GM19328 (cell line): ENCODE measurements around the gene ANKRD53.

Experiments used
- ATAC-seq: cut with Tn5 transposase; IDR thresholded peaks from one replicate; pipeline ENCODE4 v1.9.1; 2021; ENCODE audit warnings: mild to moderate bottlenecking, moderate library complexity; ENCODE audit not compliant: unreplicated experiment

ANKRD53 gene, protein sequence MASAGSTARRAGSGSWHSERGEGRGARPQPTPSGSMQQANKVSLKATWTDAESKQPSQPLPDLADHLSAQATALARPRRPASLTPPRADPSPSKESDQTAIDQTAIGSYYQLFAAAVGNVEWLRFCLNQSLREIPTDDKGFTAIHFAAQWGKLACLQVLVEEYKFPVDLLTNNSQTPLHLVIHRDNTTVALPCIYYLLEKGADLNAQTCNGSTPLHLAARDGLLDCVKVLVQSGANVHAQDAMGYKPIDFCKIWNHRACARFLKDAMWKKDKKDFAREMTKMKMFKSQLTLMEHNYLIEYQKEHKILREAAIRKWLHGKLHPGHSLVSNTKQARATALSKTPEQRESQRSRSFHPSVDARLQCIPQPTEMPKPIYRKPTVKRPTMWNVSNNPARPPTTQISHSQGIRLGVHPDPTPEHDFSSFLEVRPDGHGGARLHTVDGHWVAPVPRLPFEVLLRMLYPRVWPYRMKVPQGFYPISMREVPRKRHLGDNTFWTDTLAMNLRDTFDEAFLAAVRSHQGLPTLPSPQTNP

GRCh38 chr2:70978341-70979179 lies at the start of gene ANKRD53:
Gene ANKRD53 (plus strand): TSS chr2:70978630. CDS start chr2:70978646, 16 bp downstream.
- ATAC-seq = no peak

DNA sequence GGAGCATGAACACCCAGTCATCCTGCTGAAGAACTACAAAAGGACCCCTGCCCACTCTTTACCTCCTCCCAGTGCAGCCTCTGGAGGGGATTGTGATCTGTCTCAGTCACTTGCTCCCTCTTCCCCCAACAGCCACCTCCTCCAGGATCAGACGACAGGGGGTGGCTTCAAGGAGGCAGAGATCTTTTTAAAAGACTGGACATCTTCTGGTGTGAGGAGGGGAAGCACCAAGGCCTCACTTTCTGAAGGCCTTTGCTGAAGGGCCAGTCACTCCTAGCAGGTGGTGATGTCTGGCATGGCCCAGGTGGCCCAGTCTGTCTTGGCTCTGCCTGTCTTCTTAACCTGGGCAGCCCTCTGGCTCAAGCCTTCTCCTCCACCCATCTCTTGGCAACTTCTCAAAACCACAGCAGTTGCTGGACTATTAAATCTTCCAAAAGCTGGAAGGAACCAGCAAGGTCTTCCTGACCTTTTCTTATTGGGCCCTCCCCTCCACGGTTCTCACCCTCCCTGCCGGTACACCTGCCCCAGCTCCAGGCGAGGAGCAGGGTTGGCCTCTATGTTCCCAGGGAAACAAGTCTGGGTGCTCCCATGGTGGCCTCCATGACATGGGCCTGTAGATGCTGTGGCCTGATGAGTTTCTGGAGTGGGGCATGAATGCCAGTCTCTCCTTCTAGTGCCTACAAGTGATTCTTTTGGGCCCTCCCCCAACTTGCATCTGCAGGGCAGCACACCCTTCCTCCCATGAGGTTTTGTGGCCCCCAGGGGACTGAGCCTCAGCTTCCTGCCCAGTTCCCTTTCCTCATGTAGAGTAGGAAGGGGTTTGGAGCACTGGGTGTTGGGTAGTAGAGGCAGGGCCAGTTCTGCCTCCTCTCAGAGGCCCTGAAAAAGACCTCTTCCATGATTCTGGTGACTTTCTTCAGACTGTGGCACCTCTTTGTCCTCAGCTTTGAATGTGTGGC lies 47.8 kb upstream of the ANKRD53 start:
- ATAC-seq = no peak

GRCh38 chr2:70931376-70932000 lies 46.9 kb upstream of the ANKRD53 start:
- no peak for ATAC-seq

- no peak for ATAC-seq
Observed at GRCh38 chr2:70932631-70933230, 45.7 kb upstream of the ANKRD53 start.

GRCh38 chr2:70934981-70935380 lies 43.4 kb upstream of the ANKRD53 start:
- no peak for ATAC-seq

DNA sequence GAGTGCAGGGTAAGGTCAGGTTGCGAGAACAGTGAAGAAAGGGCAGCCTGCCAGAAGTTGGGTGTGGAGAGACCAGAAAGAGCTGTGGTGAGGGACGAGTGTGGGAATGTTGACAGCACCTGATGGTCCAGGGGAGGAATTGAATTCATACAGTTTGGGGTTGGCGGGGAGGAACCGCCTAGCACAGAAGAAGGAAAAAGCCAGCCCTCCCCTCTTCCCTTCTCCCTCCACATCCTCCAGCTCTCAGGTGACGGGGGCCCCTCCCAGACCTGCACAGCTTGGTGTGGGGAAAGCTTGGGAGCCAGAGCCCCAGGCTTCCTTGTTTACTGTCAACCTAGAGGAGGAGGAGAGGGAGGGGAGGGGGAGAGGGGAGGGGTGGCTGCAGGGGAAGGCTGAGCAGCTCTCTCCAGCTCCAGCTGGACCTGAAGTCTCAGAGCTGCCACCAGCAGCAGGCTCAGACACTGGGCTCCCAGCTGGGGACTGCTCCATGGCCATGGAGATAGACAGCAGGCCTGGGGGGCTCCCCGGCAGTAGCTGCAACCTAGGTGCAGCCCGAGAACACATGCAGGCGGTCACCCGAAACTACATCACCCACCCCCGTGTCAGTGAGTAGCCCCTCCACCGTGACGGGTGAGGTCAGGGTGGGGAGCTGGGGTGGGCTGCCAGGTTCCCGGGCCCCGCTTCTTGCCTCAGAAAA lies 42.8 kb upstream of the ANKRD53 start, which contains the start of gene ATP6V1B1:
Gene ATP6V1B1 (plus strand): TSS at position 433 of the 697 bp plus-strand sequence. CDS start 55 bp downstream, at position 488.
- ATAC-seq = no peak

DNA sequence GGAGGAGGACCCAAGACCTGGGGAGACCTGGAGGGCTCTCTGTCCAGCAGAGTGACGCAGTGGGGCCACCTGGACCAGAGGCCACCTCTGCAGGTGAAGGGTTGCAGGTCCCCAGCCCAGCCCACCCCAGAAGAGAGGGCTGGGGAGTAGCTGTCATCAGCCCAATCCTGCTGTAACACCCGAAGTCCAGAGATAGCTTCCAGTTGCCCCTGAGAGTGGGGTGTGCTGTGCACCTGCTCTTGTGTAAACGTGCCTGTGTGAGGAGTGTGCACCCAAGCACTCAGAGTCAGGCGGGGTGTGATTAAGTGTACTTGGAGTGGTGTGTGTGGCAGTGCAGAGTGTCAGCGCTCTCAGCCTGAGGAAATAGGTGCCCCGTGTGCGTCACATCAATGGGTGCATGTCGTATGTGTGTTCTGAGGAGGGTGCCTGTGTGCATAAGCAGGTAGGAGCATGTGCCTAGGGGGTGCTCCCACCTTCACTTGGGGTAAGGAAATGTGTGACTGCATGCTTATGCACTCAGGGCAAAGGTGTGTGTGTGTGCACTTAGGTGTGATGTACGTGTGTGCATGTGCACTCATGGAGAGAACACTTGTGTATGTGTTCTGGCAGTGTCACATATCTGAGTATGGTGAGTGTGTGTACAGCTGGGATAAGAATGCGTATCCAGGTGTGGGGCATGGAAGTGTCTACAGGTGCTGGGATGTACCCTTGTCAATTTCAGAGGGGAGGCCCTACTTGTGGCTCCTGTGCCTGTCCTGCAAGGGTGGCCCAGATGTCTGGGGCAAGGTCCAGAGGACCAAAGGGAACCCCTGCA lies 42.1 kb upstream of the ANKRD53 start:
- ATAC-seq = no peak

DNA sequence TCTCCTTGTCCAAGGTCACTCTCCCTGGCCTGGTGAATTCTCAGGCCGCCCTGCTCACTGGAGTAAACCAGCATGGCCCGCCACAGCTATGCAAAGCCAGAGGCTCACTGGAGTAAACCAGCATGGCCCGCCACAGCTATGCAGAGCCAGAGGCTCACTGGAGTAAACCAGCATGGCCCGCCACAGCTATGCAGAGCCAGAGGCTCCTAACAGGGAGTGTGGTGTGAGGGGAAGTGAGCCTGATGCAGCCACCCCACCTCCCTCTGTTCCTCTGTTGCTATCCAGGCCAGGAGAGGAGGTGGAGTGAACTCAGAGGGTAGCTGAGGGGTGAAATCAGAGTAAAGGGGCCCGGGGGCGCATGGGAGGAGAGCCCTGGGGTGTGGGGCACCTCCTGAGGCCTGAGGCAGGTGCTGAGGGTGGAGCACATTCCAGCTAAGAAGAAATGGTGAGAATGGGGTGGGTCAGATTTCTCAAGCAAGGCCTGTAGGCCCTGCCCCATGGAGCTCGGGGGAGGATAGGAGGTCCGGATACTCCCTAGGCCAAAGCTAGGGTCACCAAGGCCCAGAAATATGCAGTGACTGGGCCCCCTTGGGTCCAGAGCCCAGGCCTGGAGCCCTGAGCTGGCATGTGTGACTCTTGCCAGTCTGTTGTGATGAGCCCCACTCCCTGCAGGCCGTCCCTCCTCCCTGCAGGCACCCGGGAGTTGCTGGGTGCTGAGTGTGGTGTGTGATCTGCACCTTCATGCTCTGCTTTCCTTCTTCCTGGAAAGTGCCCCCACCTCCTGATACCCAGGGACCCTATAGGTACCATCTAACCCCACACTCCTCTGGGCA lies 41.2 kb upstream of the ANKRD53 start:
- no peak for ATAC-seq

- no peak for ATAC-seq
Observed at GRCh38 chr2:70937866-70938585, 40.4 kb upstream of the ANKRD53 start.

GRCh38 chr2:70938586-70938950 lies 39.9 kb upstream of the ANKRD53 start:
- no peak for ATAC-seq

- ATAC-seq = no peak
Observed at GRCh38 chr2:70939001-70939838, 39.2 kb upstream of the ANKRD53 start.

DNA sequence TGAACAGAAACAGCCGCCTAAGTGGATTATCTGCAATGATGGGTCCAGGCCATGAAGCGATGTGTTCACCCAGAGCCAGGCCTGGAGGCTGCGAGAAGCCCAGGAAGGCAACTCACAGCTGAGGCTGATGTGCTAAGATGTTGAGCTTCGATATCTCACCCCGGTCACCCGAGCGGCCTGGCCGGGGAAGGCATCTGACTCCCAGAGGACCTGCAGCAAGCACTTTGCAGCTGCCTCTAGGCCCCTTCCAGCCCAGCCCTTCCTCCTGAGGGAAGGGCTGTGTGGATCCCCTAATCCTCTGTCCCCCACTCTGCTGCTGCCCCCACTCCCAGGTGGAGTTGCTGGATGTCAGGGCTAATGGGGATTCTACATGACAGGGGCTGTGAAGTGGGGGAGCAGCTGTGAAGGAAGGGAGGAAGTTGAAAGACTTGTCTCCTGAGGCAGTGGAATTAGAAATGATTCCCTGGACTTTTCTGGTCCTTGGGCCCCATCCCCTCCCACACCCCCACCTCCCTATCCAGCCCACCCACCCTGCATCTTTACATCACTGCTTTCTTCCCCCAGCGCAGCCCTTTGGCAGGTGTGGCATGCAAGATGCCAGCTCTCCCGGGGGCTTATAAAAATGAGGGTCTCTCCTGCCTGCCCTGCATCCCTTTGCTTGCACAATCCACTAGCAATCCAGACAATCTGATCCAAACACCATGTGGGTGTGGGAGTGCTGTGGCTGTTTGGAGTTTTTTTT lies 38.4 kb upstream of the ANKRD53 start:
- ATAC-seq = no peak

DNA sequence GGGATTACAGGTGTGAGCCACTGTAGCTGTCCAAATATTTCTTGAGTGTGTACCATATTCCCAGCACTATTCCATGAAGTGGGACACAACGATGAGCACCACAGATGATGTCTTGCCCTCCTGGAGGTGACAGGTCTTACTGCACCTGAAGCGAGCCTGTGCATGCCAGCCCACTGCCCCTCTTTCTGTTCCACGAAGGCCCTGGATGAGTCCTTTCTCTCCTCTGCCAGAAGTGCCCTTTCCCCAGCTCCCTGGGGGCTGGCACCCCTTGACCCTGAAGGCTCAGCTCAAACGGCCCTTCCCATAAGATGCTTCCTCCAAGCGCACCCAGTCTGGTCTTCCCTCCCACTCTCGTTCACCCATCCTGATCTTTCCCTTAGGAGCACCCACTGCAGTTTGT lies 37.2 kb upstream of the ANKRD53 start:
- no peak for ATAC-seq

DNA sequence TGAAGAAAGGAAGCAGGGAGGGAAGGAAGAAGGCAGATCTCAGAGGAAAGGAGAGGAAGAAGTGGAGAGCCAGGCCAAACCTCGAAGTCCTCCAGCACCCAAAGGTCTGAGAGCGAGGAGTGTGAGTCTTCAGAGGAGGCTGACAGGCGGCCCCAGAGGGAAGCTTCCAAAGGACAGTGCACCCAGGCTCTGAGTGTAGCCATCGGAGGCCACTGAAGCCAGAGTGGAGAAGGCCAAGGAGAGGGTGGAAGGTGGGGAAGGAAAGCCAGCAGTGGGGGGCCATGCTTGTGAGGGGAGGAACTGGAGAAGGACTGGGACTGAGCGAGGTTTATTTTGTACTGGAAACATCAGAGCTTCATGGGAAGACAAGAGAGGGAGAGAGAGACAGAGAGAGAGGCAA lies 36.7 kb upstream of the ANKRD53 start:
- no peak for ATAC-seq
